ENCODE data around the gene COPE. TPM values are rescaled to one million over a fixed set of nuclear protein-coding genes. Genes with fewer than 3 reads are reported as not detected.
A peak's percentile ranks its signal among the peaks of the same experiment; 100 is the strongest.

COPE gene
- total and polyA plus RNA-seq, 2 of the 8 experiments (the other 6 are each of a cell fraction or from before 2014, with no cell fraction given), result 178 to 356 TPM

DNA sequence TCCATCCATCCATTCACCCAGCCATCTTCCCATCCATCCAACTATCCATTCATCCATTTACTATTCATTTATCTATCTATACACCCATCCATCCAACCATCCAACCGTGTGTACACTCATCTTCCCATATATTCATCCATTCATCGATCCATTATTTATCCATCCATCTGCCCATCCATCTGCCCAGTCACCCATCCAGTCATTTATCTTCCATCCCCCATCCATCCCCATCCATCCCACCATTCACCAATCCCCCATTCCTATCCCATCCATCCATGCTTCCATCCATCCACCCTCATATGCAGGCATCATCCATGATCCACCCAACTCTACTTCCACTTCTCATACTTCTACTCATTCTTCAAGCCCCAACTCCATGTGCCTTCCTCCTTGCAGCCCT is 35.9 kb upstream of the COPE start:
- H2BK5ac ChIP-seq (ENCODE audit: low read depth, low read length), result no peak overlapping the region
- FAIRE-seq (no peak), DNase-seq (ENCODE audit: low read depth in 1 of 2, low spot score in 2 of 2) (no peak)
- H3K23ac ChIP-seq (ENCODE audit: insufficient read length), result no peak overlapping the region
- ChIA-PET CTCF (ENCODE audit: partially characterized antibody) (no interaction called here), POLR2A (ENCODE audit: partially characterized antibody) (interaction anchor here (1.5 kb wide), 1 partner anchor 27 kb away, joined by 3 read pairs; no protein-coding TSS in a partner anchor)
- no peak overlapping the region for H2BK15ac ChIP-seq (ENCODE audit: low read length)
- no peak overlapping the region for H3K4me3 ChIP-seq (ENCODE audit: extremely low read depth in 1 of 4, insufficient read depth in 2 of 4, low read depth in 3 of 4, low read length in 4 of 4)
- no peak overlapping the region for H3K27ac ChIP-seq (ENCODE audit: low read depth, low read length)
- H4K5ac ChIP-seq (ENCODE audit: insufficient read length, low read depth, low read length), result no peak overlapping the region
- no peak overlapping the region for H3K56ac ChIP-seq (replicated peaks; ENCODE audit: insufficient read length, low read depth, low read length)
- H2AFZ ChIP-seq (ENCODE audit: low read length), result no peak overlapping the region
- no peak overlapping the region for H4K91ac ChIP-seq (replicated peaks; ENCODE audit: insufficient read length, low read length)
- H3K4me2 ChIP-seq (ENCODE audit: insufficient read depth in 1 of 2, low read depth in 2 of 2, low read length in 2 of 2), result no peak overlapping the region
- WGBS, 2 experiments (ENCODE audit: extremely low coverage in 1 of 2, insufficient coverage in 1 of 2, insufficient read length in 1 of 2, insufficient replicate concordance in 2 of 2, low coverage in 1 of 2, low lambda C conversion rate in 2 of 2, missing lambda C conversion rate in 1 of 2), result 98 to 100% methylated on average over 2 of the region's 2 CpGs
- peaks cover 0 to 5% of the 10 kb centered on the region in 2 experiments for H4K20me1 ChIP-seq (replicated peaks in 1 of 2; ENCODE audit: control insufficient read depth in 1 of 2, insufficient read depth in 2 of 2, low read length in 2 of 2)
- H3K4ac ChIP-seq (replicated peaks; ENCODE audit: insufficient read length, low read depth, low read length), result no peak overlapping the region
- no peak overlapping the region for H2BK12ac ChIP-seq (ENCODE audit: low read depth, low read length)
- H2AK5ac ChIP-seq (ENCODE audit: low read depth, low read length), result 0 out of 2 replicates have a peak overlapping the region, but pooled peaks have one; percentile 24
- H3K14ac ChIP-seq (ENCODE audit: insufficient read length), result no peak overlapping the region
- H2BK120ac ChIP-seq (replicated peaks; ENCODE audit: low read depth, low read length), result no peak overlapping the region
- H4K8ac ChIP-seq (ENCODE audit: extremely low read depth, insufficient read depth, low read length), result no peak overlapping the region
- no peaks in the 10 kb centered on the region for H3K4me1 ChIP-seq (replicated peaks in 1 of 4; ENCODE audit: control insufficient read depth in 3 of 4, insufficient read depth in 4 of 4, low read length in 3 of 4)
- H2BK20ac ChIP-seq (ENCODE audit: low read length), result no peak overlapping the region
- H3K79me2 ChIP-seq (ENCODE audit: control insufficient read depth in 1 of 2, insufficient read depth in 2 of 2, low read length in 2 of 2), result no peaks in the 10 kb centered on the region
- peaks cover 13% of the 10 kb centered on the region; the same call in 1 of the 2 replicates for H3K23me2 ChIP-seq (ENCODE audit: low read depth, low read length)
- H3K18ac ChIP-seq (ENCODE audit: extremely low read depth, low read length), result no peak overlapping the region
- no peak overlapping the region for H3K9ac ChIP-seq (replicated peaks in 1 of 4; ENCODE audit: extremely low read depth in 1 of 4, low read depth in 3 of 4, low read length in 3 of 4)
- no peaks in the 10 kb centered on the region for H3K27me3 ChIP-seq (replicated peaks in 1 of 4; ENCODE audit: control insufficient read depth in 3 of 4, extremely low read depth in 1 of 4, insufficient read depth in 3 of 4, low read length in 3 of 4)
- H3K36me3 ChIP-seq (ENCODE audit: control insufficient read depth in 2 of 4, insufficient read depth in 4 of 4, low read length in 3 of 4), result no peaks in the 10 kb centered on the region
- H3K79me1 ChIP-seq (ENCODE audit: low read depth, low read length), result peaks cover 2% of the 10 kb centered on the region; the same call in 1 of the 2 replicates
- H3K9me3 ChIP-seq (ENCODE audit: insufficient read depth in 2 of 2, low read depth in 1 of 2, low read length in 1 of 2), result no peaks in the 10 kb centered on the region
- no peak for TF ChIP-seq NANOG (IDR thresholded peaks at IDR 0.05; ENCODE audit: insufficient read depth, low read depth, low read length, poor library complexity, severe bottlenecking)
- TF ChIP-seq RNF2 (IDR thresholded peaks at IDR 0.05; ENCODE audit: borderline replicate concordance, low read depth, low read length, missing control alignments, poor library complexity, severe bottlenecking), result no peak
- TF ChIP-seq TEAD4 (IDR thresholded peaks at IDR 0.05; ENCODE audit: low read depth, low read length), result no peak
- no peak for TF ChIP-seq POLR2A (IDR thresholded peaks at IDR 0.05; ENCODE audit: control extremely low read depth in 1 of 2, low read depth in 2 of 2, low read length in 2 of 2)
- TF ChIP-seq EGR1 (IDR thresholded peaks at IDR 0.05; ENCODE audit: borderline replicate concordance, low read depth, low read length), result no peak
- TF ChIP-seq, protein P1, sequence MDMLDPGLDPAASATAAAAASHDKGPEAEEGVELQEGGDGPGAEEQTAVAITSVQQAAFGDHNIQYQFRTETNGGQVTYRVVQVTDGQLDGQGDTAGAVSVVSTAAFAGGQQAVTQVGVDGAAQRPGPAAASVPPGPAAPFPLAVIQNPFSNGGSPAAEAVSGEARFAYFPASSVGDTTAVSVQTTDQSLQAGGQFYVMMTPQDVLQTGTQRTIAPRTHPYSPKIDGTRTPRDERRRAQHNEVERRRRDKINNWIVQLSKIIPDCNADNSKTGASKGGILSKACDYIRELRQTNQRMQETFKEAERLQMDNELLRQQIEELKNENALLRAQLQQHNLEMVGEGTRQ (IDR thresholded peaks at IDR 0.05; ENCODE audit: low read length), result no peak
- TF ChIP-seq FOSL1 (IDR thresholded peaks at IDR 0.05; ENCODE audit: insufficient read depth, low read depth, low read length), result no peak
- no peak for TF ChIP-seq TBP (IDR thresholded peaks at IDR 0.05; ENCODE audit: low read depth, low read length)
- TF ChIP-seq SIN3A (conservative IDR thresholded peaks at IDR 0.05 in 1 of 2, IDR thresholded peaks at IDR 0.05 in 1 of 2; ENCODE audit: low read depth in 1 of 2, low read length in 2 of 2), result no peak
- TF ChIP-seq TCF12 (IDR thresholded peaks at IDR 0.05; ENCODE audit: low read depth, low read length), result no peak
- no peak for TF ChIP-seq GTF2F1 (IDR thresholded peaks at IDR 0.05; ENCODE audit: borderline replicate concordance, low read depth, low read length)
- TF ChIP-seq RFX5 (IDR thresholded peaks at IDR 0.05; ENCODE audit: borderline replicate concordance, low read depth, low read length), result no peak
- no peak for TF ChIP-seq POLR2AphosphoS5 (IDR thresholded peaks at IDR 0.05; ENCODE audit: low read depth, low read length)
- no peak for TF ChIP-seq BRCA1 (IDR thresholded peaks at IDR 0.05; ENCODE audit: low read depth, low read length)
